GM21381 (cell line): ENCODE data around the gene RPLP1.

ENCODE experiments used
- ATAC-seq: cut with Tn5 transposase; IDR thresholded peaks from one replicate; pipeline ENCODE4 v1.9.1; 2021; ENCODE audit warnings: mild to moderate bottlenecking, moderate library complexity; ENCODE audit not compliant: unreplicated experiment

The RPLP1 gene

DNA sequence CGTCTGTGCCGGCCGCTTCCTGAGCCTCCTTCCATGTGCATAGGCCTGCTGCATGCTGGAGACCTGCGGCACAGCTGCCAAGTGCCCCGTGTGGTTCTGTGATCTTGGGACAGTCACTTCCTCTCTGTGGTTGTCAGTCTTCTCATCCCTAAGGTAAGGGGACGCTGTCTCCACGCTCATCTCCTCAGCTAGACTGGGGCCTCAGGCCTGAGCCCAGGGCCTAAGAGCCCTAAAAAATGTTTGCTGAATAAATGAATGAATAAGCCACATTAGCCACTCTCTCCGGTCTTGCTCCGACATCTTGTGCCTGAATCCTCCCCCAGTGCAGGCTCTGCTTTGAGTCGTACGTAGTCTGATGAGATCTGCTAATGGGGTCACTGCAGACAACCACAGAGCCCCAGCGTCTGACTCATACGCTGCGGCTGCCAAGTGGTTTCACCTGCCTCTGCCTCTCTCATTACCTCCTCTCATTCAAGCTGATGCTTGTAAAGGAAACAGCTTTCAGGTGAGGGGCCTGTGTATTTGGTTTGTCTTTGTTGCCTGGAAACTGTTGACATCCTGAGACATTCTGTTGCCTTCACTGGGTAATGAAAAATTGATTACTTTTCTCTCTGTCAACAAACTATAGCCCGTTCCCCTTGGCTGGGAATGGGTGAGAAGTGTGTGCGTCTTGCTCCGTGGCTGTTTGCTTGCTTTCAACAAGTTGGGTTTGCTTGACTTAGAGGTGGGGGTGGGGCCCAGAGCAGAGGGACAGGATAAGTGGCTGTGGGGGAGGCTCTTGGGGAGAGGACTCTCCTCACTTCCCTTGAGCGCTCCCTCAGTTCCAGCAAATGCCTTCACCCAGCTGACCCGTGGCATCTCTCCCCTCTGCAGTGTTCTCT, 15.9 kb downstream of the RPLP1 start:
- ATAC-seq, result no peak

DNA sequence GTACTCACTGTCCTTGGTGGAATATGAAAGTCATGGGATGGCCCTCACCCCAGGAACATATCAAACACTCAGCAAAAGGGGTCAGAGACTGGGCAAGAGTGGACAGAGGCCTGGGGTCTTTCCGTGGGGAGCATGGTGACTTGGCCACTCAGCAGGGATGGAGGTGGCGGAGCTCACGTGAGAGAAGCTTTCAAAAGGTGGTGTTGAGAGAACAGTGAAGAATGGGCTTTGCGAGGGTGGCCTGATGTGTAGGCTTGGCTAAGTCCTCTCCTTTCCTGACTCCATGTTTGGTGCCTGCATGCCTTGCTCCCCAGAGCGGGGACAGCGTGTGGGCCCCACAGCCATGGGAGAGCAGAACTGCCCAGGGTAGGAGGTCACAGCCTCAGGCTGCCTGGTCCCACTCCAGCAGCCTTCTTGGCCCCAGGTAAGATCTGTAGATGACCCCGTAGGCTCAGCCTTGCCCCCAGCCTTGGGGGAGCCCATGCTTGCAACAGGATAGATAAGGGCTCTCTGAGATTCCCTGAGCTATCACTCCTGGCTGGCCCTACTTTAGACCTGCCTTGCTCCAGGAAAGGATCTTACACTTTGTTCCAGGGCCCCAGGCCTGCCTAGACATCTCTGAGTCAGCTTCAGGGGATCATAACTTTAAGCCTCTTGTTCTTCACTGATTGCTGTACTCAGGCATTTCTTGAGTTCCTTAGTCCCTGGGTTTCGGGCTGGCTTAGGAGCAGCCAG, 17.0 kb downstream of the RPLP1 start:
- ATAC-seq, result no peak

DNA sequence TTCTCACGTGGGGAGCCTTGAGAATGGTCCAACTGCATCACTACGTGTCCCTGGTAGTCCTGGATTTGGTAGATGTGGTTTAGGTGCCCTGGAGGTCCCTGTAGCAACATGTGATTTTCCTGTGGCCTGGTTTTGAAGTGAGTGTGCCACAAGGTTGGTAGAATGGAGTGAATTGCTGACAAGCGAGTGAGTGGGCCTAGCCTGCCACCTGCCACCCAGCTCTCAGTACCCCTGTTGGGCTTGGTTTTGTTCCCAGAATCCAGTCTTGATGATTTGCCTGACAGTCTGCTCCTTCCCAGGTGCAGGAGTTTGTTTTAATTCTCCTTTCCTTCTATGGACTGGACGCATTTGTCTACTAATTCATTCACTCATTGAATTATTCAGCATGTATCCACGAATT, 19.4 kb downstream of the RPLP1 start:
- ATAC-seq, result no peak

DNA sequence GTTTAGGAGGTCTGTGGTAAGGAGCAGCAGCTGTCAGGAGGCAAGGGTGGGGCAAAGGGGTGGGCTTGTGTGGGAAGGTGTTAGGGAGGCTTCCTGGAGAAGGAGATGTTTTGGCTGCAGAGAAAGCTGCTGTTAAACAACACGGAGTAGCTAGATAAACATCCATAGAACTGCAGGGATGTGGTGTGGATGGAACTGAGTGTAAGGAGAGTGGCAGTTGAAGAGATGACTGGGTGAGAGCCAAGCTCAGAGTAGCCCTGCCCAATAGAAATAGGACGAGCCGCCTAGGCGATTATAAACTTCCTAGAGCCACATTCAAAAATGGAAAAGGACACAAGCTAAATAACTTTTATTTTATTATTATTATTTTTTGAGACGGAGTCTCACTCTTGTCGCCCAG, 19.9 kb downstream of the RPLP1 start:
- no peak for ATAC-seq

DNA sequence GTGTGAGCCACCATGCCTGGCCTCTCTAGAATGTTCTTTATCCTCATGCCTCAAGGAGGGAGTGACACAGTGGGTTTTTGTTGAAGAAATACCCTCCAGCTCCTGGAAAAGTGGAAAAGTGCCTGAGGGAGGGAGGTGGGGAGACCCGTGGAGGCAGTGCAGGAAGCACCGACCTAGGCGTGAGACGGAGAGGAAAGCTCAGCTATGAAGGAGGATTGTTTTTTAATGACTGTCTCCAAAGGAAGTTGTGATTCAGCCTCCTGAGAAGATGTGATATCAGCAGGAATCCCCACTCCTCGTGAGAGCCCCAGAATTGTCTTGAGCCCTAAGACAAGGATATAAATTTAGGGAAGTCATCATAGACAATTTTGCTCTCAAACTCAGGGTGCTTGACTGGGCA, 21.7 kb downstream of the RPLP1 start:
- ATAC-seq, result no peak

DNA sequence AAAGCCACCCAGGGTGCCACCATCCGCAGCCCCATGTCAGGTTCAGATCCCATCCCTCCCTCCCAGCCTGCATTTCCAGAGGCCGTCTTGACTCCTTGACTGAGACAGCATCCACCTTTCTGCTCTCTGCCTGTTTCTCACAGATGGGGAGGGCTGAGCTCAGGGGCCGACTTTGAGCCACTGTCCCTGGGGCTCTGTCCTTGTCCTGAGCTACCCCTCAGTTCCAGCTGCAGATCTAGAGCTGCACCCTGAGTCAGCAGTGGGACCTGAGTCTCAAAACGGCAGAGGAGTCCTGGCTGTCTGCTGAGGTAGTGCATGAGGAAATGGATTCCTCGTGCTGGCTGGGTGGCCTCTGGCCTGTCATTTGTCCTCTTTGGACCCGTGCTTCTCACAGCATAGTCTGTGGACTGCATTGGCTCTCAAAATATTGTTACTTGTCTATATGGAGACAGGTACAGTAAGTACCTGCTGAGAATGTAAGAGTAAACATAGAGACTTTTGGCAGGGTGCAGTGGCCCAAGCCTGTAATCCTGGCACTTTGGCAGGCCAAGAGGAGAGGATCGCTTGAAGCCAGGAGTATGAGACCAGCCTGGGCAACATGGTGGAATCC, 22.3 kb downstream of the RPLP1 start:
- ATAC-seq, result no peak

DNA sequence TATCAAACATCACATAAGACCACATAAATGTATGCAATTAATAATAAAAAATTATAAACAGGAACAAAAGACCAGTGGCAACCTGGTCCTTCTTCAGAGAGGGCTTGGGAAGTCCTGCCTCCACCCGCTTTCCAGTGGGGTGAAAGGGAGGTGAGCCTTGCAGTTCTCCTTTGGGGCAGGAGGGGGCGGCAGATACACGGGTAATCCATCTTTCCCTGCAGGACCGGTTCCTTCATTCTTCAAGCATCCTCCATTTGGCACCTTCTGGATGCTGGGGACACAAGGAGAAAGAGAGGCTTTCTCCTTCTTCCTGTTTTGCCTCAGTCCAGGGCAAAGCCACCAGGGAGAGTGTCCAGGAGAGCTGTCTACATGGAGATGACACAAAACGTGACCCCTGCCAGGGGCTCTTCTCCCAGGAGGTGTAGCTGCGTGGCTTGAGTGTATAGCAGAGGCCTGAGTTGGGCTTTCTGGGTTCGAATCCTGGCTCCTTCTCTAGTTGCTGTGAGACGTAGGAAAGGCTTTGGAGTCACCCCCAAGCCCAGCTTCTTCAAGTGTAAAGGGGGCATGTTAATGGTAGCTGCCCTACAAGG, 23.2 kb downstream of the RPLP1 start:
- no peak for ATAC-seq

DNA sequence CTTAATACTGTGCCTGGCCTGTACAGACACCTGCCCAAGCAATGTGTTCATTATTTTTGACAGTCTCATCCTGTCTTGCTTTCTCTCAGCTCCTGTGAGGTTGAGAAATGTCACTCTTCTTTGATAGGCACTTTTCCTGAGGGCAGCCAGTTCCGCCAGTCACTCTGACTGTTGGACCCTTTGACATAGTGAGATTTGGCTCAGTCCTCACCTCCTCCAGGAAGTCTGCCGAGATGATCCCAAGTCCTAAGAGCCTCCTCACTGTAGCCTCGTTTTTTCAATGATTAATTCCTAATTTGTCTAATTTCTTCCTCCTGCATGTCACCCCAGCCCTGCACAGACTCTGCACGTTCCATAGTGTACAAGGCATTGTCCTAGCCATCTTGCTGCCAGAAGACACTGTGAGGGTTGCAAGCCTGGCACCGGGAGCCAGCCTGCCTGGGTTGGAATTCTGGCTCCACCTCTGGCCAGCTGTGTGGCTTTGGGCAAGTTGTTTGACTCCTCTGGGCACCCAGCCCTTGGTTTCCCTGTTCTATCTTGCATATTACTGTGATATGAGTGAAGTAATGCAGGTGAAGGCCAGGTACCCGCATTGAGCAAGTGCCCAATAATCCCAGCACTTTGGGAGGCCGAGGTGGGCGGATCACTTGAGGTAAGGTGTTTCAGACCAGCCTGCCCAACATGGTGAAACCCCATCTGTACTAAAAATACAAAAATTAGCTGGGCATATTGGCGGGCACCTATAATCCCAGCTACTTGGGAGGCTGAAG, 24.3 kb downstream of the RPLP1 start:
- ATAC-seq, result no peak

DNA sequence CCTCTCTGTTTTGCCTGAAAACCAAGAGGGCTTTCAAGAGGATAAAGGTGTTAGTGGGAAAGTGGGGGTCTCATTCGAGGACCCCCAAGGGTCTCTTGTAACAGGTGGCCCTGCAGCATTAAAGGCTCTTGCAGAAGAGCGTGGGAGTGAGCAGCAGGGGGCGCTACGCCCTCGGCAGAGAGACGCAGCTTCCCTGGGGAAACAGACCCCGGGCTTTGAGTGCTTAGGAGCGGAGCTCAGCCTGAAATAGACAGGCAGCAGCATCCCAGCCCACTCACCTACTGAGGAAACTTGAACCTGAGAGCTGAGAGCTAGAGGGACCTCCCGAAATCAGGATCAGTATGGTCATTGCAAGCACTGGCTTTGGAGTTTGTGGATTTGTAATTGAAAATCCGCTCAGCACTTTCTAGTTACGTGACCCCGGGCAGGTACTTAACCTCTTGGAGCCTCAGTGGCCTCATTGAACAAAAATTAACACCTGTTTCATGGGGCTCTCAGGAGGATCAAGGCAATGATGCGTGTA, 25.7 kb downstream of the RPLP1 start:
- no peak for ATAC-seq

DNA sequence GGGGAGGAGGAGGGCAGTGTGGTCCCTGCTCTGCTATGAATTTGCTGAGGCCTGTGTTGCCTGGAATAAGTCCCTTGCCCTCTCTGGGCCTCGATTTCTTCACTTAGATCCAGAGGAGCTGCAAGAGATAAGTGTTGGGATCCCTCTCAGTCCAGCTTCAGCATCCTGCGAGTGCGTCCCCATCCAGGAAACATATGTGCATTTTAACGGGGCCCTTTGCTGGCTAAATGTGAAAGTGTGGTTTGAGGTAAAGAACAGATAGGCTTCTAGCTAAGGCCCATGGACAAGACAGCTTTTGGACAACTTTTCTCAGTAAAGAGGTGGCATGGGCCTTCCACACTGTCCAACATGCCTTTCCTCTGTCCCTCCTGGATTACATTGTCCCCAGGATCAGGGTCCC, 26.5 kb downstream of the RPLP1 start:
- ATAC-seq, result no peak

DNA sequence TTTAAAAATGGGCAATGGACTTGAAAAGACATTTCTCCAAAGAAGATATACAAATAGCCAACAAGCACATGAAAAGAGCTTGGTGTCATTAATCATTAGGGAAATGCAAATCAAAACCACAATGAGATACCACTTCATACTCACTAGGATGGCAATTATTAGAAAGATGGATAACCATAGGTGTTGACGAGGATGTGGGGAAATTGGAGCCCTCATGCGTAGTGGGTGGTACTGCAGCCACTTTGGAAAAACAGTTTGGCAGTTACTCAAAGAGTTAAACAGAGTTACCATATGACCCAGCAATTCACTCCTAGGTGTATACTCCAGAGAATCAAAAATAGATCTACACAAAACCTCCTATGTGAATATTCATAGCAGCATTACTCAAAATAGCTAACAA, 27.4 kb downstream of the RPLP1 start:
- no peak for ATAC-seq

DNA sequence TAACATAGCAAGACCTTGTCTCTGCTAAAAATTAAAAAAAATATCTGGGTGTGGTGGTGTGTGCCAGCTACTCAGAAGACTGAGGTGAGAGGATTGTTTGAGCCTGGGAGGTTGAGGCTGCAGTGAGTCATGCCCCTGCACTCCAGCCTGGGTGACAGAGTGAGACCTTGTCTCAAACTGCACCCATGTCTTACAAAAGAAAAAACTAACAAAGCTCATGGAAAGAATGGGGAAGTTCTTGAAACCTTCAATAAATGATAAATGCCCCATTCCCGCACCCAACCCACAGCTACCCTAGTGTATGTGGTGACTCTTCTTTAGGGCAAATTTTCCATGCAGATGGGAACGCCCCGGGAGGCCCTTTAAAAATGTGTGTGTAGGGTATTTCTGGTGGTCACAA, 28.3 kb downstream of the RPLP1 start:
- ATAC-seq, result no peak

DNA sequence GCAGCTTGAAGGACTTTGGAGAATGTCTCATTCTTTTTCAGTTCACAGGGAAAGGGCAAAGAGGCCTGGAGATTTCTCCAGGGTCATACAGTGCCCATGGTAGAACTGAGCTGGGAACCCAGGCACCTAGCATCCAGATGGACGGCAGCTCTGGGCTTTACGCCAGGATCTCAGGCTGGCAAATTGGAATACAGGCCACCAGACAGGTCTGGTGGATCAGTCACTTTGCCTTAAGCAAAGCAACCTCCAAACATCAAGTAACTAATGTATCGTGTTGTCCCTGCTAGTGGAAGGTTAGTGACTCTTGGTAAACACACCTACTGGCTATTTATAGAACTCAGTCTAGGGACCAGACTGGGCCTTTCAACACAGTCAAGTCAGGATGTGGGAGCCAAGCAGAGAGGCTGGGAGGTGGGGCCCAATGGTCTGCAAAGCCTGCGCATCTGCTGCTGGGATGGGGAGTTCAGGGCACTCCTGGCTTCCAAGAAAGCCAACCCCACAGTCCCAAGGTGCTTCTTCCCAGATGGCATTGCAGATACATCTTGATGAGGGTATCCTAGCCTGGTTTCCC, 30.2 kb downstream of the RPLP1 start:
- ATAC-seq, result no peak

DNA sequence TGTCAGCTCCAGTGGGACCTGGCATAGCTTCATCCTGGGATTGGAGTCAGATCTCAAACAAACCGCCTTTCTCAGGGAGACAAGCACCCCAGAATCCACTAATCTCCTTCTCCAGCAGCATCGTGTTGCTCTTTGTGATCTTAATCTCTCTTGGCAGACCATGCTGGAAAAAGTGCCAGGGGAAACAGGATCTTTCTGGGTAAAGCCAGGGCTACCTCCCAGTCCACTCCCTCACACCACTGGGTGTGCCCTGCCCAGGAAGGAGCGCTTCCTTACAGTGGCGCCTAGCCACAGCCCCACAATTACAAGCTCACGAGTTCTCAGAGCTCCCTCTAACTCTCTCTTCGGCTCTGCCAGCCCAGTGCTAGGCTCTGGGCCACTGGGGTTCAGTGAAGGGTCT, 32.2 kb downstream of the RPLP1 start:
- ATAC-seq, result no peak

DNA sequence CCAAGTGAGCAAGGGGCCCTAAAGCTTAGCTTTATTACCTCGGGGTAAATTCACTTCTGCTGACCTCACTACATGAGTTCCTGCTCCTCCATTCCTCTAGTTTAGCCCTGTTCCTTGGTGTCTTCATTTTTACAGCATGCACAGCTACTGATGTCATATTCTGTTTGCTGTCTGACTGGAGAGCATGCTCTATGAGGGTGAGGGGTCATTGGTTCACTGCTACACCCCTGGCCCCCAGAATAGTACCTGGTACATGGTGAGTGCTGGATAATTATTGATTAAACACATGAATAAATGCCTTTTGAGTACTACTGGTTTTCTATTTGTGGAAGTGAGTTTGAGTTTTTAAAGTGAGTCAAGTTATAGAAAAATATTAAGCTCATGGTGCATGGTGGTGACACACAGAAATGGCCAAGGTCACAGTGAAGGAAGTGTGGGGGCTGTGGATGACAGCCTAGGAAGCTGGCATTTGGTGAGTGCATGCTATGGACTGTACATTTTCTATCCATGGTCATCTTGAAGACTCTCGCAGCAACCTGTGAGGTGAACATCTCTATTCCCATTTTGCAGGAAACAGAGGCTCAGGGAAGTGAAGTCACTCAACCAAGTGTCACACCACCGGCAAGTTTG, 34.0 kb downstream of the RPLP1 start:
- ATAC-seq, result no peak

DNA sequence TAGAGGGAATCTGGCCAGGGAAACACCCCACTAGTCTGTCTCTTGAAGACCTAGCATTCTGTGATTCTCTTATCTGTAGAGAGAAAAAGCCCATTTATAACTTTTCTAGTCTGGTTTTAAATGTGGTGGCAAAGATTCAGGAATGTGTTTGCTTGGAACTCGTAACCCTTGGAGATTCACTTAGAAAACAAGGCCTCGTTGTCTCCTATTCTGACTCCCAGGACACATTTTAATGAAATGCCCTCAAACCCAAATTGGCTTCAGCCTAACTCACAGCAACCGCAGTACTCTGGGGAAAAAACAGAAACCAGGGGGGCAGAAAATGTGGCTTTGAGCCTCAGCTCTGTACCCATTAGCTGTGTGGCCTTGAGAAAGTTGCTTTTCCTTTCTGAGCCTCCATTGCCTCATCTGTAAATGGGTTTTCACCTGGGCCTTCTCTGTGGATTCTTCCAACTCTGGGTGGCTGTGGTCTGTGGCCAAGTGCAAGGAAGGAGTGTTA, 36.5 kb downstream of the RPLP1 start:
- no peak for ATAC-seq

DNA sequence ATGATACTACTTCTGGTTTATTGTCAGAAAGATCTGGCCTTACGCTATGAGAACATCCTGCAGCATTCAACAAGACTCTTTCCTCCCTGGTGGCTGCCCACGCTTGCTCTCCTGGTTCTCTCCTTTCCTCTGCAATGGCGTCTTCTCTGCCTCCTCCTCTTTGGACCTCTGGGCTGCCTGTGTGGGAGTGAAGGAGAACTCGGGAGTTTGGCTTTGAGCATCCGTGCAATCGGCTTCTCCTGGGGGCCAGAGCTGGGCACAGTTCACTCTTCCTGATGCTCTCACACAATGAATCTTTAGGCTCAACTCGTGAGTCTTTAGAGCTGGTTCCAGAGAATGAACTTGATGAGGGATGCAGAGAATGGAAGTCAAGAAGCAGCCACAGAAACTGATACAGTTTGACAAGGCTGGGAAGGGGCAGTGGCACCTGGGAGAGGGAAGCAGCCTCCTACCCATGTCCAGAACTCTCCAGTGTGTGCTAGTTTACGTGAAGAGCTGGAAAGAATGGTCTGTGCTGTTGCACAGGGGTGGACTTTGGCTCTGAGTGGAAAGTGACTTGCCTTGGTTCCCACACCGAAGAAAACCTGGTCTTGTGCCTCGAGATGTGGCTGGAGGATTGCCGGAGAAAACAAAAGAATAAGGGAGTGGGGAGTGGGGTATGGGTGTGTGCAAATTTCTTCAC, 37.9 kb downstream of the RPLP1 start:
- ATAC-seq, result no peak

DNA sequence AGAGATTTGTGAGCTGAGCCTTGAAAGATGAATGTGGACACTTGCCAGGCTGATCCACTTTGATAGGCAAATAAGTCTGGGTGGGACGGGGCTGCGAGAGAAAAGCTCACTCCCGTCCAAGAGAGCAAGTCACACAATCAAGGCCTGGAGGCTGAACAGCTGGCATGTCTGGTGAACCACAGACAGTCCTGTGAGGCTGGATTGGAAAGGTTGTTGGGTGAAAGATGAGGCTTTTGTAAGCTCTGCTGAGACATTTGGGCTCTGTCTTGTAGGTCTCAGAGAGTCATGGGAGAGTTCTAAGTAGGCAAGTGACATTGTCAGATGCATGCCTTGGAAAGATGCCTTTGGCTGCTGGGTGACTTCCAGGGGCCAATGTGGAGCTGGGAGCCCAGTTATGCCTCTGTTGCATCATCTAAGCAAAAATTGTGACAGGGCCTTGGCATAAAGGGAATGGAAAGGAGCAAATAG, 38.5 kb downstream of the RPLP1 start:
- no peak for ATAC-seq

DNA sequence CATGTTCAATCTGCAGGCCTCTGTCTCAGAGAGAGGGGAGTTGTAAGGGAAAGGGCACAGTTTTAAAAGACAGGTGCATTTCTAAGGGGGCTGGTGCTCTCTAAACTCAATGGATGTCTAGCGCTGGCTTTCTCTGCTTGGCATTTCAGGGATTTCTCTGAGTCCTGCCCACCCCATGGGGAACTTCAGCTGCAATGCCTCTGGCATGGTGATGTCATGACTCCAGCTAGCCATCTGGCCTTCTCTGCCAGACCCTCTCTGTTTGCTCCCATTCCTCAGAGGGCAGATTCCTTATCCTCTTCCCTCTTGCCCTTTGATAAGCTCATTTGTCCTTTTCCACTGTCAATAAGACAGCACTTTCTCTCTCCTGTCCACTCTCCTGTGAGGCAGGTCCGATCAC, 40.8 kb downstream of the RPLP1 start:
- no peak for ATAC-seq
